Fibroblast of pulmonary artery (primary cell): Measurements from ENCODE around the gene KLF12.

Experiments
- DNase-seq: peaks from one replicate; pipeline ENCODE4 v3.0.0-alpha.2; 2010; ENCODE audit warnings: low read depth
- H3K4me3 ChIP-seq: replicated peaks from 2 replicates; pipeline ENCODE4 v1.5.1; 2011; ENCODE audit warnings: low read depth, mild to moderate bottlenecking, control low read depth, low read length, moderate library complexity
- CTCF ChIP-seq: IDR thresholded peaks from 2 replicates; pipeline ENCODE4 v1.5.1; 2011; ENCODE audit warnings: mild to moderate bottlenecking, control low read depth, low read length, inconsistent platforms; ENCODE audit errors: missing control alignments

The KLF12 gene

GRCh38 chr13:74135326-74136083 lies 1.3 kb upstream of the KLF12 start:
- DNase-seq, result peak; percentile 64
- no peak for TF ChIP-seq CTCF
- peak overlapping the region; percentile 75 for H3K4me3 ChIP-seq

- H3K4me3 ChIP-seq, result peak overlapping the region; percentile 75
- no peak for DNase-seq
- no peak for TF ChIP-seq CTCF
Measured at GRCh38 chr13:74134777-74135325, 647 bp upstream of the KLF12 start.

- TF ChIP-seq CTCF, result no peak
- peak; percentile 96 for DNase-seq
- peak overlapping the region; percentile 75 for H3K4me3 ChIP-seq
Measured at GRCh38 chr13:74133657-74134201, 475 bp downstream of the KLF12 start.

GRCh38 chr13:74132776-74133656 lies 1.2 kb downstream of the KLF12 start:
- H3K4me3 ChIP-seq, result peak overlapping the region; percentile 75
- no peak for TF ChIP-seq CTCF
- DNase-seq, result peak; percentile 62

- peak; percentile 46 for DNase-seq
- TF ChIP-seq CTCF, result no peak
- peak overlapping the region; percentile 75 for H3K4me3 ChIP-seq
Measured at GRCh38 chr13:74132152-74132775, 1.9 kb downstream of the KLF12 start.

GRCh38 chr13:74131227-74131626 lies 3.0 kb downstream of the KLF12 start:
- DNase-seq, result no peak
- no peak for TF ChIP-seq CTCF
- no peak overlapping the region for H3K4me3 ChIP-seq
